CD4-positive, alpha-beta T cell treated with Interleukin-4 for 1 hour (primary cell): ENCODE measurements around the gene ZNF23.

Experiments
- DNase-seq, 2 donors: peaks; one replicate each; pipeline ENCODE4 v3.0.0-alpha.2; 2020 to 2022

ZNF23 gene

DNA sequence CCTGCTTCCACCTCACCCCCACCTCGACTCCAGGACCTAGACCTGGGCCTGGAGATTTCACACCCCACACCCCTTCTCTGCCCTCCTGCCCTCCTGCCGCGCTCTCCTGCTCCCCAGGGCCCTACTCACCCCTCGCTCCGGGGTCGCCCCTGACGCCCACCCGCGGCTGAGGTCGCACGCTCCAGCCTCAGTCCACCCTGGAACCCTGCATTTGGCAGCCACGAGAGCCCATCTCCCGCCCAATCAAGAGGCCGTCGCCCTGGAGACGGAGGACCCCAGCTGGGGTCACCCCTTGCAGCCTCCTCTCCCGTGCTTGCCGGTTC is 36.3 kb downstream of the ZNF23 start:
- no peak for DNase-seq

DNA sequence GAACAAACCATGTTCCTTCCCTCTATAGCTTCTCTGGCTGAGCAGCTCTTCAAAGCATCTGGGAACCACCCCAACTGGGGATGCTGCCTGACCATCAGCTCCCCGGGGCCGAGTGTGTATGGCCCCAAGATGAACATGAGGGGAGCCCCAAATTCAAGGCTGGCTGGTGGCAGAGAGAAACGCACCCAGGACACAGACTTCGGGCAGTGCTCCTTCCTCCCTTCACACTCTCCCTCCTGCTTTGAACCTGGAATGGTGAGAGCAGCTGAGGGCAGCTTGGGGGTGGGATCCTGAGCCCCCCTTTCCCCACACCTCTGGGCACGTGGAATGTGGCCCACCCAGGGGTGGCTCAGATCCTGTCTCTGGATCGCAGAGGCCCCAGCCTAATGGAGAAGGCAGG is 37.4 kb downstream of the ZNF23 start:
- DNase-seq = no peak

DNA sequence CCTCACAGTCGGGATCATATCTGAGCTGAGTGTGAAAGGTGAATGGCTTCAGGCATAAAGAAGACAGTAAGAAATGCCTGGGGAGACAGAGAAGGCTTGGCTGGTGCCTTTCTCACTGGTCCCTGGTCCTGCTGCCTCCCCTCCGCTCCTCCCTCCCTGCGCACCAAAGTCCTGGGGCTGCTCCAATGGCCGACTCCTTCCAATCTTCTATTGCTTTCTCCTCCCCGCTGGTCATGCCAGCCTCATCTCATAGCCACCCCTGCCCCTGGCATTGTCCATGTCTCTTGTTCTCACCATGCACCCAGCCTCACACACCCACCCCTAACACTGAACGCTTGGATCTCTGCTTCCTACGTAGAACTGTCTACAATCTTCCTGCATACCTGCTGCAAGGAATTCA is 38.2 kb downstream of the ZNF23 start:
- no peak for DNase-seq

DNA sequence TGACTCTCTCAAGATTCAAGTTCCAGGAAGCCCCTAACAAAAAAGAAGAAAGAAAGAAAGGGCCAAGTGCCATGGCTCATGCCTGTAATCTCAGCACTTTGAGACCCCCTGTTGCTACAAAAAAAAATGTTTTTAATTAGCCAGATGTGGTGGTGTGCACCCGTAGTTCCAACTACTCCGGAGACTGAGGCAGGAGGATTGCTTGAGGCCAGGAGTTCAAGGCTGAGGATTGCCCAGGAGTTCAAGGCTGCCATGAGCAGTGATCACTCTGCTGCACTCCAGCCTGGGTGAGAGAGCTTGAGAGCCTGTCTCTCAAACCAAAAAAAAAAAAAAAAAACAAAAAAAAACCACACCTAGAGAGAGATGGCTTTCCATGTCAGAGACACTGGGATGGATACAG is 39.0 kb downstream of the ZNF23 start:
- no peak for DNase-seq

DNA sequence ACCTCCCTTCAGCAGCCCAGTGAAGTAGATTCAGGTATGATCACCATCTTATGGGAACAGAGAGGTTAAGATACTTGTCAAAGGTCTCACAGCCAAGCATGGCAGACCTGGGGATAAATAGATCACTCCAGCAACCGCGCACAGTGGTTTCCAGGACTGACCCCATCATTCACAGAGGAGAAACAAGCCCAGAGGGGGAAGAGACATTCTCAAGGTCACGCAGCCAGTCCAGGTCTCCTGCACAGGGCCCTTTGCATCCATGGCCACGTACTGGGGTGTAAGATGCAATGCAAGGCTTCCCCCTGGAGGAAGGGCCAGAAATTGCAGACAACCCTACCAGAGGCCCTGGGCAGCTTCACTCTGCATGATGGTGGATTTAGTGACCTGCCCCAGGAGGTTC is 40.1 kb downstream of the ZNF23 start:
- DNase-seq = peak in 1 of 2 donors; percentile 11

DNA sequence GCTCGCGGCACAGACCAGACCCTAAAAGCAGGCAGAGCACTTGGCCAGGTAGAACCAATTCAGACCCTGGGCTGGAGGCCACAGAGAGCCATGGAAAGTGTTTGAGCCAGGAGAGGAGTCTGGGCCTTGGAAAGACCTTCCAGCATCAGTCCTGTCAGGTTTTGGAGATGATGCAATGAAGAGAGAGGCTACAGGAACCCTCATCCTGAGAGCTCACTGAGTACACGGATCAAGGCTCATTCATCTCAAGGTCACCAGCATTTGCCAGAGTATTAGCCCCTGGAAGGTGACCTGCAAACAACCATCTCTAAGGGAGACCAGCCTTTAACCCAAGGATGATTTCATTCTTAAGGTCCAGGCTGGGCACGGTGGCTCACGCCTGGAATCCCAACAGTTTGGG is 48.0 kb downstream of the ZNF23 start:
- no peak for DNase-seq

DNA sequence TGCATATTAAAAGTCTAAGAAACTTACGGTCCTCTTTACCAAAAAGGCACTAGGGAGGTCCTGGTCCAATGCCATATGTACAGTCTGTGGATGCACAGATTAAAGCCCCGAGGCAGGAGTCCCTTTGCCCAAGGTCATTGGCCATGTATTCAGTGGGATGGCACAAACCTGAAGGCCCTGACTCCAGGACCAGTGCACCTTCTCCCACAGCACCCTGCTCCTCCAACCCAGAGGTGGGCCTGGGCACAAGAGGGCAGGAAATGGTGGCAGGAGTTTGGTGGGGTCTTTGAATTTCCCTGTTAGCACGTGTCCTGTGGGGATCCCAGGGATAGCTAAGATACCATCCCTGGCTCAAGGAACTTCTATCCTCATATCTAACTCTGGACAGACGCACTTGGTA is 48.7 kb downstream of the ZNF23 start:
- no peak for DNase-seq

DNA sequence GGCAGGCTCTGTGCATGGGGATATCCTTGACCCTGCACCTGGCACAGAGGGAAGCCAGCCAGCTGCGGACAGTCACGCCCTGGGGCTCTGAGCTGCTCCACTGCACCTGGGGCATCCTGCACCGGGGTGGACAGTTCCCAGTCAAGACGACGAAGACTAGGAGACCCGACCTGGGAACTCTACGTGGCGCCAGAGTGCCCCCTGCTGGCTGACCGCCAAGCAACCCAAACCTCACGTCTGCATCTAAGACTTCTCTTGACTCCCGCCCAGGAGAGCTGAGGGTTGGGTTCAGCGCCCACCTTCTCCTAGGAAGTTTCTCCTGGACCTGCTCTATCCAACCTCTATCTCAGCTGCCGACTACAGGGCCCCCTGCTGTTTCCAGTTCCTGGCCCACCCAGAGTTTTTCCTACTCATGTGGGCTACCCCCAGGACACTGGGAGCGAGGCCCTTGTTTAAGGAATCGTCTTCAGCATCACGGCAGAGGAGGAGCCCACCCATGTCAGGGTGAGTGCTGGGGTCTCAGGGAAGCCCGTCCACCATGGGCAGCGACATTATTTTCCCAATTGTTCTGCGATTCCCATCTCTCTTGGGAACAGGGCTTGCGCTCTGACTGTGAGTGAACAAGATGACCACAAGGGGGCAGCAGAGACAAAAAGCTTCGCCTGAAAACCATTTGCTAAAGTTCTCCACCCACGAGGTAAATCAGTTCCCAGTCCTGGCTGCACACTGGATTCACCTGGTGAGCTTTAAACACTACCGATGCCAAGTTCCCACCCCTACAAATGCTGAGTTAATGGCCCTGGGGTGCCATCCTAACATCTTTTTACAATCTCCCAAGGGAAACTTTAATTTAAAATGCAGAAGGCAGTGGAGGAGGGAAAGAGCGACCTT is 49.5 kb downstream of the ZNF23 start:
- peak; percentile 59 to 62 for DNase-seq

DNA sequence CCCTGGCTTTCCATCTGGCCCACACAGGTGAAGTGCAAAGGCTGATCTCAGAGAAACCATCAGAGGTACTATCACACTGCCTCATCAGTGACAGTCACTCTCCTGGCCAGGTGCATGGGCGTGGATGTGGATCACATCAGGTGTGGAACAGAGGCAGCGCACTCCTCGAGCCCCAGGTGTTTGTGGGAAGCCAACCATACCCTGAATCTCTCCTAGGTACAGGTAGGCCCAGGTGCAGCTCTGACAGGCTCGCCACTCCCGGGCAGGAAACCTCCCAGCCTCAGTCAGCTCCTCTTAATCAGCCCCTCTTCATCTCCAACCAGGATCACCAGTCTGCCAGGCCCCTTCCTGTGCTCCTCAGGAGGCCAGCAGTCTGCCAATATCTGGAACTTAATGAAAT is 51.9 kb downstream of the ZNF23 start:
- DNase-seq = no peak

DNA sequence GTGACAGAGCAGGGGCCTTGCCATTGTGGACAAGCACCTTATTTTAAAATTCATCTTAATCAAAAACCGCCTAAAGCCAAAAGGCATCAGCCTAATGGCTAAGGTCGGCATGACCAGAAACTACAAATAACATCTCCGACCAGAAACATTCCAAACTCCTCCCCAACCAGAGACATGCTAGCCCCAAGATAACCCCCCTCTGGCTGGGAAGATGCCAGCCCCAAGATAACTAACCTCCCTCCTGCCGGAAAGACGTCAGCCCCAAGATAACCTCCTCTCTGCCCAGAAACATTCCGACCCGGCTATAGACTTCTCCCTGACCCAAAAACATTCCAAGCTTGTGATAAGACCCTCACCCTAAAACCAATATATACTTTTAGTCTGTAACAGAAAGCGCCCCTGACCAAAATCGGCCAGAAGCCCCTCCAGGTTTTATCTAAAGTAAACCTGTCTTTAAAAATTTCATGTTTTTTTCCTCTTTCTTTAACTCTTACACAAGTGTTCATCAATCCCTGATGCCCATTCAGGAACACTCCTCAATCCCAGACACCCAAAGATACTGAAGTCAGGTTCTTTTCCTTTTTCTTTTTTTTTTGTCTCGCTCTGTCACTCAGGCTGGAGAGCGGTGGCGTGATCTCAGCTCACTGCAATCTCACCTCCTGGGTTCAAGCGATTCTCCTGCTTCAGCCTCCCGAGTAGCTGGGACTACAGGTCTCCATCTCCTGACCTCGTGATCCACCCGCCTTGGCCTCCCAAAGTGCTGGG is 52.9 kb downstream of the ZNF23 start:
- no peak for DNase-seq

DNA sequence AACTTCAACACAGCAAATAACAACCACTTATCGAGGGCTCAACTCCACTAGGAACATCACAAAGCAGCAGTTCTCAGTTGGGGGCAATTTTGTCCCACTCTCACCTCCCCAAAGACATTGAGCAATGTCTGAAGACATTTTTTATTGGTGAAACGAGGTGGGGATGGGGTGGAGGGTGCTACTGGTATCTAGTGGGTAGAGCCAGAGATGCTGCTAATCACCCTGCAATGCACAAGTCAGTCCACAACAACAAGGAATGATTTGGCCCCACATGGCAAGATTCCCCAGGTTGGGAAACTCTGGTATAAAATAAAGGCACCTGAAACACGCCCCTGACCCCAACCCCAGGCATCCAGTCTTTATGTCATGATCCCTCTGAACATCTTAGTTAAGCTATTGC is 53.5 kb downstream of the ZNF23 start:
- DNase-seq = no peak

DNA sequence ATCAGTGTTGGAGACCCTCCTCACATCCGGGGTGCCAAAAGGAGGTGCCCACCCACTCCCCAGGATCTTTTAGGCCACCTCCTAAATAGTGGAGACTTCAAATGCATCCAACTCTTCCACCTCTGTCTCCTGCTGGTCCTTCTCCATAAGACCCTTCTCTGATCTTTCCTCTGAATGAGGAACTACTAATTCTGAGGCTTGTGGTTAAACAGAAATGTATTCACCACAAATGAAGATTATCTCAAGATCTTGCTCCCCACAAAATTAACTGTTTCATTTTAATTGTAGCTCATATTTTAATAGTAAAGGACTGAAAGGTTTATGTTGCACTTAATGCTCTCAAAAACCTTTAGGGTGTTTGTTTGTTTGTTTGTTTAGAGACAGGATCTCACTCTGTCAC is 54.3 kb downstream of the ZNF23 start:
- DNase-seq = no peak

DNA sequence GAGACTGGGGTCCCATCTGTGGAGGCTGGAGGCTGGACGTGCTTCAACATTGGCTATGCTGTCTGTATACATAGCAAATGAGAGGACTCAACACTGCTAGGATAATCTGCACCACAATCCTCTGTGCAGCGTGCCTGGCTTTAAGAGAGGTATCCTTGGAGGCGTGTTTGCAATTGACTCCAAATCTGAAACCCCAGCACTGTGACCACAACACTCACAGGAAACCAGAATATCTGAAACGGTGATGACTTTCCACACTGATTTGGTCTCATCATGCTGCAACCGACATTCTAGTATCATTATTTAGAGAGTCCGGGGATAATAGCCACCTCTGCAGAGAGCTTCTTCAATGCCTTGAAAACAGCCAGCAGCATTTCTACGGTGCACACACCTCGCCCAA is 55.3 kb downstream of the ZNF23 start:
- DNase-seq = no peak

DNA sequence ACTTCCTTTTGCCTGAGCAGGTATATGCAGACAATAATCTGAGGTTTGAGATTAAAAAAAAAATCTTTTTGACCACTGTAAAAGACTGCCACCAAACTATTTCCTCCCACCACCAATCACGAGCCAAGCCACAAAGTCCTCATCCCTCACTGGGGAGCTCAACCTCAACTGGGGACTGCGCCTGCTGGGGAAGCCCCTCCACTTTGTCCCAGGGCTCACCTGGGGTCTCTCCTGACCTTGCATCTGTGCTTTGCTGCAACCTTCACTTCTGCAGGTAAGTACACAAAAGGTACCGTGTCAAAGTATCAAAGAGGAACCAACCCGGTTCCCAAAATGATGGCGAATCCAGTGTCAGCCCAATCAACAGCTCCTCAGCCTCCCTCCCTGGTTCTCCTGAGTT is 55.7 kb downstream of the ZNF23 start:
- no peak for DNase-seq

DNA sequence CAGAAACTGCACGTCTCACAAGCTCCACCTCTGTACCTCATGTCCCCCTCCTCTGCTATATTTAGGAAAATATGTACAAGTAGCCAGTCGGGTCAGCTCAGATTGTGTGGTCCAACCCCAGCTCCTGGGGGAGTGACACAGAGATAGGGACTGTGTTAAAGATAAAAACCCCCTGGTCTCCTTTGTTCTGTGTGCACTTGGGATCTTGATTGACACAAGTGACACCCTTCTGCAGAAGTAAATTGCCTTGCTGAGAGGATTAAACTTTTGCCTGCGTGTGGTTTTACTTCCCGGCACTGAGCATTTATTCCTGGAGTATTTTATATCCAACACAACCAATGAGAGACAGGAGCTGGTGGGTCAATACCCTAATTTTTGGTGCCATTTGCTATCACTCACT is 57.7 kb downstream of the ZNF23 start:
- DNase-seq = no peak

DNA sequence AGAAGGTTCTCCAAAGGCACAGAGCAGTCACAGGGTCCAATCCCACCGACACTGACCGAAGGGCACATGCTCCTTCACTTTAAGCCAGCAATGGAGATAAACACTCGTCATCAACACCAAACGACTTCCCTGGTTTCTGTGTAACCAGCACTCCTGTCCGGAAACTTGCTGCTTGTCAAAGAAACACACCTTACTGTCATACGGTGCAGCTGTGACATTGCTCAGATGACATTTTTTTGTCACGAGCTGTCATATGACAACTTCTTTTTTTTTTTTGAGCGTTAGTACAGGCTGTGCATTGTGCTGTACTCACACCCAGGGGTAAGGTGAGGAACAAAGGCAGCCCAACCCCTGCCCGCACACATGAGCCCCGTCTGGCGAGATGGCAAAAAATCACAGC is 59.4 kb downstream of the ZNF23 start:
- DNase-seq = no peak

DNA sequence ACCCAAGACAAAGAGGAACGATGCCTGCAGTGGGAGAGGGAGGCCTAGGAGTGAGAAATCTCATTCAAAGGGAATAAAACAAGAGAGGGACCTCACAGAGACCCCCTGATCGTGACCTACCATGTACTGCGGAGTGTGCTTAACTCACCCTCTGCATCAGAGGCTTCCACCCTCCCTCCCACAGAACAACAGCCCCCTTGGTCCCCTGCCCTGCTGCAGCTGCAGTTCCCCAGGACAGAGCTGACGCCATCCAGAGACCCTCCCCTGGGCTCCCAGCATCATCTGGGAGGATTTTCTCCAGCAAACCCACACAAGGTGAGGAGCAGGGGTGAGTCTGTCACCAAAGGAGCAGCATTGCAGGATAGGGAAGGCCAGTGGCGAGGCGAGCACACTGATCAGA is 60.0 kb downstream of the ZNF23 start:
- no peak for DNase-seq

DNA sequence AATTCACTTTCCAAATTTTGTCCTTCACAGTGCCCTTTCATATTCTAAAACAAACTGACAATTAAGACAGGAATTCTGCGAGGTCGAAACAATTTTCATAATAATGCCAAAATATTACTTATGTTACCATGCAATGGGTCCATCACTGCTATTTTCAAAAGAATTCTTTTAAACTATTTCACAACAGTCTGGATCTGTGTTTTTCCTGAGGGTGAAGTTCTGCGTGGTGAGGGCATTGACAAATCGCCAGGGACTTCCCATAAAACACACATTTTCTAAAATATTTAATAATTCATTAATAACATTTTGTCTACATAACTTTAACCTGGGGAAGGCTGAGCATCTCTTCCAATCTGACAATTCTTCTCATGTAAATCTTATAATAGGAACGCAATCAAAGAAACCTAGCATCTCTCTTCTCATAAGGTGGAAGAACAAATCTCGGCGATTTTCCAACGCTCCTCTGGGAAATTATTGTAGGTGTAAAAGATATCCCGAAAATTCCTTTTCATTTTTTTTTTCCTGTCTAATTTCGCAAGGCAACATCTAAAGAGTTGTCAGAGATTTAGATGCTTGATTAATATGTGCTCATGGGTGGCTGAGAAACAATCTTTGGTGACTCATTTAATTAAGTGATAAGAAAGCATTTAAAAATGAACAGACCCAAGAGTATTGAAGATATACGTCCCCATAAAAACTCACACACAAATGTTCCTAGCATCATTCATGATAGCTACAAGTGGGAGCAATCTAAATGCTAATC is 62.1 kb downstream of the ZNF23 start:
- DNase-seq = no peak
